ENCODE results near the gene NOXO1. TPM values are rescaled to one million over a fixed set of nuclear protein-coding genes. Genes with fewer than 3 reads are reported as not detected.

NOXO1 gene
- total and polyA plus RNA-seq, 4 donors, result 0.28 to 0.67 (median 0.63) TPM; not detected in 1

GRCh38 chr16:1982991-1983543, 1.8 kb upstream of the NOXO1 start:
- TF ChIP-seq NR2F2 (IDR thresholded peaks at IDR 0.05) (no peak), GABPA (IDR thresholded peaks at IDR 0.05 in 1 of 2, conservative IDR thresholded peaks at IDR 0.05 in 1 of 2) (no peak), FOXA1 (IDR thresholded peaks at IDR 0.05) (no peak), RAD21 (IDR thresholded peaks at IDR 0.05) (no peak), RXRA (IDR thresholded peaks at IDR 0.05) (no peak), HNF4G (IDR thresholded peaks at IDR 0.05) (no peak), HNF4A (conservative IDR thresholded peaks at IDR 0.05) (no peak), FOXA2 (IDR thresholded peaks at IDR 0.05) (no peak), CTCF (IDR thresholded peaks at IDR 0.05; ENCODE audit: low read depth, low read length, missing input control) (no peak), JUND (IDR thresholded peaks at IDR 0.05) (no peak), YY1 (IDR thresholded peaks at IDR 0.05) (no peak), SP1 (IDR thresholded peaks at IDR 0.05) (no peak), TAF1 (conservative IDR thresholded peaks at IDR 0.05) (no peak), EGR1 (IDR thresholded peaks at IDR 0.05; ENCODE audit: low read depth in 2 of 2) (no peak)
- TF ChIP-seq, protein P1, sequence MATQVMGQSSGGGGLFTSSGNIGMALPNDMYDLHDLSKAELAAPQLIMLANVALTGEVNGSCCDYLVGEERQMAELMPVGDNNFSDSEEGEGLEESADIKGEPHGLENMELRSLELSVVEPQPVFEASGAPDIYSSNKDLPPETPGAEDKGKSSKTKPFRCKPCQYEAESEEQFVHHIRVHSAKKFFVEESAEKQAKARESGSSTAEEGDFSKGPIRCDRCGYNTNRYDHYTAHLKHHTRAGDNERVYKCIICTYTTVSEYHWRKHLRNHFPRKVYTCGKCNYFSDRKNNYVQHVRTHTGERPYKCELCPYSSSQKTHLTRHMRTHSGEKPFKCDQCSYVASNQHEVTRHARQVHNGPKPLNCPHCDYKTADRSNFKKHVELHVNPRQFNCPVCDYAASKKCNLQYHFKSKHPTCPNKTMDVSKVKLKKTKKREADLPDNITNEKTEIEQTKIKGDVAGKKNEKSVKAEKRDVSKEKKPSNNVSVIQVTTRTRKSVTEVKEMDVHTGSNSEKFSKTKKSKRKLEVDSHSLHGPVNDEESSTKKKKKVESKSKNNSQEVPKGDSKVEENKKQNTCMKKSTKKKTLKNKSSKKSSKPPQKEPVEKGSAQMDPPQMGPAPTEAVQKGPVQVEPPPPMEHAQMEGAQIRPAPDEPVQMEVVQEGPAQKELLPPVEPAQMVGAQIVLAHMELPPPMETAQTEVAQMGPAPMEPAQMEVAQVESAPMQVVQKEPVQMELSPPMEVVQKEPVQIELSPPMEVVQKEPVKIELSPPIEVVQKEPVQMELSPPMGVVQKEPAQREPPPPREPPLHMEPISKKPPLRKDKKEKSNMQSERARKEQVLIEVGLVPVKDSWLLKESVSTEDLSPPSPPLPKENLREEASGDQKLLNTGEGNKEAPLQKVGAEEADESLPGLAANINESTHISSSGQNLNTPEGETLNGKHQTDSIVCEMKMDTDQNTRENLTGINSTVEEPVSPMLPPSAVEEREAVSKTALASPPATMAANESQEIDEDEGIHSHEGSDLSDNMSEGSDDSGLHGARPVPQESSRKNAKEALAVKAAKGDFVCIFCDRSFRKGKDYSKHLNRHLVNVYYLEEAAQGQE (IDR thresholded peaks at IDR 0.05), result no peak
- TF ChIP-seq, protein P2, sequence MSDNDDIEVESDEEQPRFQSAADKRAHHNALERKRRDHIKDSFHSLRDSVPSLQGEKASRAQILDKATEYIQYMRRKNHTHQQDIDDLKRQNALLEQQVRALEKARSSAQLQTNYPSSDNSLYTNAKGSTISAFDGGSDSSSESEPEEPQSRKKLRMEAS (IDR thresholded peaks at IDR 0.05), result no peak
- TF ChIP-seq, protein P3, sequence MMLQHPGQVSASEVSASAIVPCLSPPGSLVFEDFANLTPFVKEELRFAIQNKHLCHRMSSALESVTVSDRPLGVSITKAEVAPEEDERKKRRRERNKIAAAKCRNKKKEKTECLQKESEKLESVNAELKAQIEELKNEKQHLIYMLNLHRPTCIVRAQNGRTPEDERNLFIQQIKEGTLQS (IDR thresholded peaks at IDR 0.05), result no peak
- TF ChIP-seq, protein P4, sequence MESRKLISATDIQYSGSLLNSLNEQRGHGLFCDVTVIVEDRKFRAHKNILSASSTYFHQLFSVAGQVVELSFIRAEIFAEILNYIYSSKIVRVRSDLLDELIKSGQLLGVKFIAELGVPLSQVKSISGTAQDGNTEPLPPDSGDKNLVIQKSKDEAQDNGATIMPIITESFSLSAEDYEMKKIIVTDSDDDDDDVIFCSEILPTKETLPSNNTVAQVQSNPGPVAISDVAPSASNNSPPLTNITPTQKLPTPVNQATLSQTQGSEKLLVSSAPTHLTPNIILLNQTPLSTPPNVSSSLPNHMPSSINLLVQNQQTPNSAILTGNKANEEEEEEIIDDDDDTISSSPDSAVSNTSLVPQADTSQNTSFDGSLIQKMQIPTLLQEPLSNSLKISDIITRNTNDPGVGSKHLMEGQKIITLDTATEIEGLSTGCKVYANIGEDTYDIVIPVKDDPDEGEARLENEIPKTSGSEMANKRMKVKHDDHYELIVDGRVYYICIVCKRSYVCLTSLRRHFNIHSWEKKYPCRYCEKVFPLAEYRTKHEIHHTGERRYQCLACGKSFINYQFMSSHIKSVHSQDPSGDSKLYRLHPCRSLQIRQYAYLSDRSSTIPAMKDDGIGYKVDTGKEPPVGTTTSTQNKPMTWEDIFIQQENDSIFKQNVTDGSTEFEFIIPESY (IDR thresholded peaks at IDR 0.05), result no peak
- peak overlapping the region; percentile 83 to 87 for H3K27ac ChIP-seq (ENCODE audit: low read depth in 1 of 2, low read length in 2 of 2)
- H3K4me3 ChIP-seq (ENCODE audit: low read depth in 1 of 3, low read length in 3 of 3), result peak overlapping the region in 2 of 3 donors; percentile 39 to 90
- no peaks in the 10 kb centered on the region for H3K9me3 ChIP-seq (ENCODE audit: control insufficient read depth in 4 of 4, low read length in 3 of 4)
- peaks cover 0 to 22% (median under 1%) of the 10 kb centered on the region in 4 donors for H3K36me3 ChIP-seq (ENCODE audit: control insufficient read depth in 4 of 4, insufficient read depth in 3 of 4, low read depth in 1 of 4, low read length in 3 of 4)
- no peaks in the 10 kb centered on the region for H3K27me3 ChIP-seq (ENCODE audit: control insufficient read depth in 4 of 4, insufficient read depth in 4 of 4, low read length in 3 of 4)
- H3K4me1 ChIP-seq (ENCODE audit: control insufficient read depth in 4 of 4, insufficient read depth in 4 of 4, low read length in 3 of 4), result peaks cover 5 to 31% (median 17%) of the 10 kb centered on the region in 4 donors
- H3K9ac ChIP-seq (ENCODE audit: low read depth in 1 of 2, low read length in 2 of 2), result no peak overlapping the region
- WGBS, result 40% methylated on average over 19 of the region's 19 CpGs
- DNase-seq (ENCODE audit: low spot score), result no peak

Measured in liver (tissue), 9 donors.